GM21381 (cell line): ENCODE data around the gene PIEZO1.
A peak's percentile ranks its signal among the peaks of the same experiment; 100 is the strongest.

Source experiments
- ATAC-seq: cut with Tn5 transposase; IDR thresholded peaks from one replicate; pipeline ENCODE4 v1.9.1; 2021; ENCODE audit warnings: mild to moderate bottlenecking, moderate library complexity; ENCODE audit not compliant: unreplicated experiment

PIEZO1 gene

GRCh38 chr16:88817785-88818574, 33.0 kb upstream of the PIEZO1 start:
- ATAC-seq = no peak

GRCh38 chr16:88816736-88817535, 31.9 kb upstream of the PIEZO1 start:
- ATAC-seq = no peak

GRCh38 chr16:88815901-88816589, 31.0 kb upstream of the PIEZO1 start:
- no peak for ATAC-seq

- ATAC-seq = no peak
These were observed 30.2 kb upstream of the PIEZO1 start for GRCh38 chr16:88815227-88815626.

GRCh38 chr16:88814144-88814502, 29.1 kb upstream of the PIEZO1 start:
- ATAC-seq = no peak

GRCh38 chr16:88813269-88814143, 28.5 kb upstream of the PIEZO1 start:
- no peak for ATAC-seq

- no peak for ATAC-seq
These were observed 27.7 kb upstream of the PIEZO1 start for GRCh38 chr16:88812513-88813268.

GRCh38 chr16:88811769-88812512, 26.9 kb upstream of the PIEZO1 start, which contains the start of gene APRT:
Gene APRT (minus strand): TSS chr16:88811928. CDS start chr16:88811899, 29 bp downstream.
- ATAC-seq = peak; percentile 63

- ATAC-seq = peak; percentile 47
These were observed 26.1 kb upstream of the PIEZO1 start for GRCh38 chr16:88810912-88811768.

GRCh38 chr16:88810166-88810911, 25.3 kb upstream of the PIEZO1 start:
- no peak for ATAC-seq

GRCh38 chr16:88809676-88810165, 24.7 kb upstream of the PIEZO1 start:
- no peak for ATAC-seq

GRCh38 chr16:88809068-88809675, 24.2 kb upstream of the PIEZO1 start:
- ATAC-seq = no peak

- no peak for ATAC-seq
These were observed 22.8 kb upstream of the PIEZO1 start for GRCh38 chr16:88807626-88808453.

- no peak for ATAC-seq
These were observed 22.2 kb upstream of the PIEZO1 start for GRCh38 chr16:88807142-88807625.

GRCh38 chr16:88806491-88807111, 21.6 kb upstream of the PIEZO1 start:
- ATAC-seq = no peak
